HG03469 (cell line): ENCODE results near the gene ACOXL.
"Not testable (repeated sequence)": the region's sequence is repeated elsewhere in the genome, so short reads cannot be mapped to it uniquely, and the experiment has no call there.

Experiments
- ATAC-seq: cut with Tn5 transposase; IDR thresholded peaks from one replicate; pipeline ENCODE4 v1.9.1; 2021; ENCODE audit warnings: mild to moderate bottlenecking, moderate library complexity, moderate number of reproducible peaks; ENCODE audit not compliant: unreplicated experiment

The ACOXL gene

DNA sequence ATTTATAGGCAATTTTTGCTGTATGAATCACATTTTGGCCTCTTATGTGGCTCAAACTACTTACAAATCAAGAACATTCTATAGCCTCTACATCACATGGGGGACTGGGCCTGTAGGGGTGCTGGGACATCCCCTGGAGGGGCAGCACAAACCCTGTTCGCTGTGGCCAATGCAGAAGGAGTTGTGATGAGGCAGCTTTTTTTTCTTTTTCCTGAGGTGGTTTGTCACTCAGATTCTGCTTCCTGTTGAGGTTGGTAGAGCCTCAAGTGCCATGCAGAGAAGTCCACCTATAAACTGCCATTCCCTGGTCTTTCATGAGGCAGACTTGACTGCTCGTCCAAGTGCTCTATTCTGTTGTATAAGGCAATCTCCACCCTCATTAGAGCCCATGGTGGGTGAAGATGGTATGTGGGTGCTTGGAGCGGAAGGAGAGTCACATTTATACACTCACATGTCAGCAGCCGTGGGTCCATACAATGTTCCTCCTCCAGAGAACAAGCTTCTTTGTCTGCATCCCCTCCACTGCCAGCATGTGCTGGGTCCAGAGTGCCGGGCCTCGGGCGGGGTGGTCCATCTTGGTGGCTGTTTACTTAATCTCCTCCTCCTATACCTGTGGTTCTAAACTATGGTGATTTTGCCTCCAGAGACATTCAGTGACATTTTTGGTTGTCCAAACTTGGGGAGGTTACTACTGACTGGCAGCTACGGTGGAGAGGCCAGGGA is 120.3 kb downstream of the ACOXL start:
- no peak for ATAC-seq

- no peak for ATAC-seq
Measured at GRCh38 chr2:110853516-110853915, 121.1 kb downstream of the ACOXL start.

DNA sequence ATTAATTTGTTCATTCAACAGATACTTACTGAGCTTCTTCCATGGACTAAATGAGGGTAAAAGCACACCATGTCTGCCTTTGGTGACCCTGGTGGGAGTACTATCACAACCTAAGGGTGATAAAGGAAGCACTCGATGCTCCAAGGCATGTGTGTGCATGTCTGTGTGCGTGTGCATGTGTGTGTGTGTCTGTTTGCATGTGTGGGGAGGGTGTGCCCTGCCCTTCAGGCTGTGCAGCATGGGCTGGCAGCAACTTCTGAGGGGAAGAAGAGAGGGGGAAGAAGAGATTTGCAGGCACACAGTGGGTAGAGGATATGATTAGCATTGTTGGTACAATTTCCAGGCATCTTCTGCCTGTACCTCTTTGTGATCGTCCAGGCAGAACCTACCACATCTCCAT is 121.6 kb downstream of the ACOXL start:
- no peak for ATAC-seq

DNA sequence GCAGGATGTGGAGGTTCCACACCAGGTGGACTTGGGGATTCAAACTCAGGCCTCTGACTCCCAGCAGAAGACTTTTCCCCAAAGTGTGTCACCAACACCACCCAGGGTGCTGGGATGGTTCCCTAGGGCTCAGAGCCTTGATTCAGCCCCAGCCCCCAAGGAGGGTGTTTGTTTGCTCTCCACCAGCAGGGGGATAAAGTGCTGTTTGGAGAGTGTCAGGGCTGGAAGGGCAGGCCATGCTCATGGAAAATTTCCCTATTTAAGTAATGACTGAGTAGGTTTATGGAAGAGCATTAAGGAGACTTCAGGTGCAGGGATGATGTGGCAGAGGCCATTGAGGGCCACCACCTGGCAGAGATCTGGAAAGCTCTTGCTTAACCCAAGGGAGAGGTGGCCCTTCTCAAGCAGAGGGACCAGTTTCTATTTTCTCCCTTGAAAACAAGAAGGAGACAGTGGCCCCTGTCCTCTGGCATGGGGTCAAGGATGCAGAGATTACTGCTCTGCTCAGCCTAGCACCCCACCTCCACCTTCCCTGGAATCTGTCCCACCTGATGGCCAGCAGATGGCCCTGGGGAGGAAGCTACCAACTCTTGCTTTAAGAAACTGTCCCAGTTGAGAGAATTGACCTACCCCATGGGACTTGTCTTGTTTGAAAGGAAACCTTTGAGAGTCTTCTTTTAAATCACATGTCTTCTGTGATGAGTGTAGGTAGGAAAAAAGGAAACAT is 122.1 kb downstream of the ACOXL start:
- no peak for ATAC-seq

DNA sequence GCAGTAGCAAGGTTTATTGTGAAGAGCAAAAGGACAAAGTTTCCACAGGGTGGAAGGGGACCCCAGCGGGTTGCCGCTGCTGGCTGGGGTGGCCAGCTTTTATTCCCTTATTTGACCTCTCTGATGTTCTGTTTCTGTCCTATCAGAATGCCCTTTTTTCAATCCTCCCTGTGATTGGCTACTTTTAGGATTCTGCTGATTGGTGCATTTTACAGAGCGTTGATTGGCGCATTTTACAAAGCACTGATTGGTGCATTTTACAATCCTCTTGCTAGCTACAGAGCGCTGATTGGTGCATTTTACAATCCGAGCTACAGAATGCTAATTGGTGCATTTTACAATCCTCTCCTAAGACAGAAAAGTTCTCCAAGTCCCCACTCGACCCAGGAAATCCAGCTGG is 123.5 kb downstream of the ACOXL start:
- not testable (repeated sequence) for ATAC-seq

DNA sequence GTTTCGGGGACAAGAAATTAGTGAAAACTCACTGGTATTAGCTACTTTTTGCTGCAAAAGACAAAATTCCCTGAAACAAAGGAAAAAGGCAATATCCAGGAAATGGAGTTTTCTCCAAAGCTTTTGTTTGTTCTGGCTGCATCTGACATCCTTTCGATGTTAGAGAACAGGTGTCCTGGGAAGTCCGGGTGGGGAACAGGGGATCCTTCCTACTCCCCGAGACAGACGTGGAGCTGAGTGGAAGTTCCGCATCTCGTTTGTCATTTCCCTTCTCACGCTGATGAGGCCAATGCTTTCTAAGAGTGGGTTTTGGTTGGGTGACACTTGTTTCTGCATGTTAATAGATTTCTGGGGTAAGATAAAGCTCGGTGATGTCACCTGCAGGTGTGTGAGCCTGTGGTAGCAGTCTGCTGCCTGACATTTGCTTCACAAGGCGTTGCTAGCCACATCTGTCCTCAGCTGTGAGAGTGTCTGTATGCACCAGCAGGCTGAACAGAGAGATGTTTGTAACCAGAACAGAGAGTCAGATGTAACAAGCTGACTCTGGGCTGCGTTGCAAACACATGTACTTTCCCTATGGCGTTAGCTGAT is 125.9 kb downstream of the ACOXL start:
- ATAC-seq = no peak

DNA sequence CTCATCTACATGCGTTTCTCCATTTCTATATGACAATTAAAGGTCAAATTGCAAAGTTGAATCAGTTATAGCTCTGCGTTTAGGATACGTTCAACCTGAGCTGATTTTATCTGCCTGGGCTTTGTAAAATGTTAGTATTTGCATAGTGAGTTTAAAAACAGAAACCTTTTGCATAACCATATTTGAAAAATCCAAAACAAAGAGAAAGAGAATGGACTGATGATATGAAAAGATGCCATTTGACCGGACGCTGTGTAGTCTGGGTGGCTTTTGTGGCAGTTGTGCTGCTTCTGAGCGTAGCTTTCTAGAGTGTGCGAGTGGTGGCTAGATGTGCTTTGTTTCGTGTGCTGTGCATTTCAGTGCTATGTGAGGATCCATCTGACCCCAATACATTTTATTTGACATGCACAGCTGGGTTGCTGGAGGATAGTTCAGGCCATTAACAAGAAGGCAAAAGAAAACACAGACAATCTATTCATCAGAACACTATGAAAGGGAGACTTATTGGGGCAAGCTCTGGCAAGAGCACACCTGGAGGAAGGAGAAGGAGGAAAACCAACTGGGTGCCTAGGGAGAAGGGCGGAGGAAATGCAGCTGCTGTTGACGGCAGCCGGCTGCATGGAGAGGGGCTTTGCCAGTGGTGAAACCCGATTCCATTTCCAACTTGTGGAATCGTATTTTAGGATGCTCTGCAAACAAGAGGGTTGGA is 126.8 kb downstream of the ACOXL start:
- ATAC-seq = no peak

DNA sequence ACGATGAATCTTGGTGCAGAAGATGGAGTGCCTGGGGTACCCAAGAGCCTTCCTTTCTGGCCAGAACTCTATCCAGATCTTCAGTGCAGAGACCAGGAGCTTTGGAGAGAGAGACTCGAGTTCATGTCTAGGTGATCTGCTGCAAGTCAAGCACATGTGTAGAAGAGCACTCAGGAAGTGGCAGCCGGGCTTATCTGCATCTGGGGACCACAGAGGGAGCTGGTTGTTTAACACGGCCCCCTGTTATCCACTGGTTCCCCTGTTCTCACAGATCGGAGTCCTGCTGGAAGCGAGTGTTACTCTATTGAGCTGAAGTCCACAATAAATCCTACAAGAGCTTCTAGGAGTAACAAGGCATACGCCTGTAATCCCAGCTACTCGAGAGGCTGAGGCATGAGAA is 128.3 kb downstream of the ACOXL start:
- ATAC-seq = no peak

DNA sequence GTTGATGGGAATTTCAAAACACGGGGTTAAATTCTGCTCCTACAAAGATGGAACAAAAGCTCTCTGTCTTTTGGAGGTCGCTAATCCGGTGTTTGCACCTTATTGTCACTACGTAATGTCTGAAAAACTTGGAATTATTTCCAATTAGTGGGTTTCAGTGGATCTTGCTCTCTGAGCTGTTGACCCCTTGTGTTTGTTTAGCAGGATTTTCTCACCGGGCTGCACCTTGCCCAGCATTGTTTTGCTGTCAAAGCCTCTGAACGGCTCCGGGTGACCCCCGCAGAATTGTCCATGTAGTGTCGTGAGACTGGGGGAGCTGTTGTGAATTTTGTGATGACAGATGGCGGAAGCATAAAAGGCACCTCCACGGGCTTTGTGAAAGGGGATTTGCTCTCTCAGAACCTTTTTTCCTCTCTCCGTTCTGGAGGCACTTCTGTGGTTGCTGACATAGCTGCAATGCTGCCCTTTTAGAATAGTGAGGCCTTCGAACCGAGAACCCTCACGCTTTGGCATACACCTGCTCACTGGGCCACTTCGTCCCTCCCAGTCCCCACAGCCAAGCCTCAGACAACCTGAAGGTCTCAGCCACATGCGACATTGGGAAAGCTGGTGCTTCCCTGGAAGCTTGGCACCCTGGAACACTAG is 129.4 kb downstream of the ACOXL start:
- no peak for ATAC-seq

- ATAC-seq = no peak
Measured at GRCh38 chr2:110863726-110864125, 131.4 kb downstream of the ACOXL start.

DNA sequence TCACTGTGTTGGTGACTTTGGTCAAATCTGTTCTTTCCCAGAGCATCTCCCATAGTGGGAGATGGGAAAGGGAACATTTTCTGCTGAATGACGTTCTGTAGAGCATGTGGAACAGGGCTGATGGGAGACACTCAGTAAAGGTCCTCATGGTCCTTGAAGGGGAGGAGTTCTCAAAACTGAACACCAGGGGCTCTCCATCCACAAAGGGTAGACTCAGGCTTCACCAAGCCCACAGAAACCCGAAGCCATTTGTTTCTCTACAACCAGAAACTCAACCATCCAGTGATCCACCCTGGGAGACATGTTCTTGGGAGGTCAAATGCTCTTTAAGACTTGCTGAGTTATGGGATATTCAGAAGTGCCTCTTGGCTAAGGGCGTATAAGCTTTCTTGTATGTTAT is 131.8 kb downstream of the ACOXL start:
- no peak for ATAC-seq

GRCh38 chr2:110864731-110865130 is 132.4 kb downstream of the ACOXL start:
- ATAC-seq = no peak

- peak; percentile 91 for ATAC-seq
Measured at GRCh38 chr2:110865188-110865587, 132.8 kb downstream of the ACOXL start.

DNA sequence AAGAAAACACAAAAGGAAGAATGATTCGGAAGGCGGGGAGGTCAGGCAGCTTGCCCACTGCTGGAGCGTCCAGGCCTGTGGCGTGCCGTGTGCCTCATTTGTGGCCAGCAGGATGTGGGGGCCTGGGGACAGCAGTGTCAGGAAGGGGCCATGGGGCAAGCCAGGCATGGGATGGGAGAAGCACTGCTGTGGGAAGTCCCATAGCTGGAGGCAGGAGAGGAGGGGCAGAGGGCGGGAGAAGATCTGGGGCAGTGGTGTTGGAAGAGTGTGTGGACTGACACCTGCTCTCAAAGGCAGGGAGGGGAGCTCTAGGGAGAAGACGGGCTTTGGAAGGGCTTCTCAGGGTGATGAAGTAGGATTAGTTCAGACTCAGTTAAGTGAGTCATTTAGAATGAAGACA is 133.7 kb downstream of the ACOXL start:
- ATAC-seq = no peak

- no peak for ATAC-seq
Measured at GRCh38 chr2:110866466-110866865, 134.1 kb downstream of the ACOXL start.

- no peak for ATAC-seq
Measured at GRCh38 chr2:110867078-110867477, 134.7 kb downstream of the ACOXL start.

DNA sequence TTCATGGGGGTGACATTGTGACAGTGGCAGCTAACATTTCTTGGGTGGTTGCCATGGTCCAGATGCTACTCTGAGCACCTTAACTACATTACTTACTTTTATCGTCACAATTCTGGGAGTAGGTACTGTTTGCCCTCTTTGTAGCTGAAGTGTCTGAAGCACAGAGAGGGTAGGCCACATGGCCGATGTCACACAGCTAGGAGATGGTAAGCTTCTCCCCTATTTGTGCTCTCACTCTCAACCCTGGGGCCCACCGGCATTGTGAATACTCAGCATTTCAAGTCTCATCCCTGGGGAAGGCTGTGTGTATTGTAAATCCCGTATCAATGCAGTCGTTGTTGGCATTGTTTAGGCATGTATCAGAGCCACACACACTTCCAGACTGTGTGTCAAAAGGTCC is 136.6 kb downstream of the ACOXL start:
- no peak for ATAC-seq

- ATAC-seq = no peak
Measured at GRCh38 chr2:110869472-110870446, 137.4 kb downstream of the ACOXL start.

- ATAC-seq = no peak
Measured at GRCh38 chr2:110870545-110870944, 138.2 kb downstream of the ACOXL start.

DNA sequence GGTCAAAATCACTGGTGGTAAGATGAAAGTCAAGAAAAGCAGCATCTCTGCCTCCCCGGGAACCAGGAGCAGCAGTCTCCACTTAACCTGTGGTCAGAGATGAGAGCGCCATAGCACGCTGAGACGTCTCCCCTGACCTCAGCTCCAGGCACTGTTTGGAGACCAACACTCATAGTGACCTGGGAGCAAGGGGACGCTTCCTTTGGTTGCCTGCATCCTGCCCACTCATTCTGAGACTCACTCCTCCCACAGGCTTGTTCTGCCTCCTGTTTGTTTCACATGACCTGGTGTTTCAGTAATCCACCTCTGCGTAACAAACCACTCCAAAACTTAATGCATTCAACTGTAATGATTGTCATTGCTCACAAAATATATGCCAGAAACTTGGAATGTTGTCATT is 139.3 kb downstream of the ACOXL start:
- no peak for ATAC-seq
